Thyroid gland (tissue), 4 donors: ENCODE results near the gene GNB5. TPM values are rescaled to one million over a fixed set of nuclear protein-coding genes. Genes with fewer than 3 reads are reported as not detected.

Experiments
- DNase-seq, 2 donors: peaks; one replicate each; pipeline ENCODE4 v3.0.0-alpha.2; 2019
- H3K27ac ChIP-seq, 3 donors: fragments of 200-600 bp; sonication (generic); 1 replicate in 2 of 3; 2 replicates in 1 of 3; pipeline ENCODE4 v1.5.1; 2016 to 2019; ENCODE audit warnings: mild to moderate bottlenecking in 1 of 3, moderate library complexity in 1 of 3
- H3K27me3 ChIP-seq: fragments of 200-600 bp; sonication (generic); one replicate; pipeline ENCODE4 v1.5.1; 2019
- H3K36me3 ChIP-seq, 2 donors: fragments of 200-600 bp; sonication (generic); one replicate each; pipeline ENCODE4 v1.5.1; 2016 to 2019
- H3K4me1 ChIP-seq, 2 donors: fragments of 200-600 bp; sonication (generic); one replicate each; pipeline ENCODE4 v1.5.1; 2017 to 2019
- H3K4me3 ChIP-seq, 3 donors: fragments of 200-600 bp; sonication (generic); replicated peaks in 1 of 3; 1 replicate in 2 of 3; 2 replicates in 1 of 3; pipeline ENCODE4 v1.5.1; 2016; ENCODE audit warnings: mild to moderate bottlenecking in 1 of 3
- H3K9me3 ChIP-seq: fragments of 200-600 bp; sonication (generic); one replicate; pipeline ENCODE4 v1.5.1; 2017
- POLR2A ChIP-seq, 2 donors: fragments of 450-650 bp; IDR thresholded peaks; one replicate each; pipeline ENCODE4 v1.6.1; 2017; ENCODE audit warnings: antibody characterized with exemption in 2 of 2, mild to moderate bottlenecking in 2 of 2, moderate library complexity in 1 of 2
- WGBS, 2 donors: methylation state at CpG; one replicate each; pipeline ENCODE4 v1.1.5; 2017; 5-methylcytosine and 5-hydroxymethylcytosine counted together
- intact Hi-C: fragments of 100-400 bp; cut with DNase I; formaldehyde crosslinking; loops from one replicate; pipeline ENCODE4 v1.15.1; 2023
- total RNA-seq, 4 donors: library from RNA; depleted of rRNA; stranded (reverse); fragments of >200 nt; gene quantifications; one replicate each; pipeline ENCODE4 v1.2.3, GENCODE V29; 2016
- TF ChIP-seq, protein P1 (sequence below), 6 experiments: fragments of 200-600 bp in 3 of 6; fragments of 450-650 bp in 3 of 6; sonication (generic) in 3 of 6; IDR thresholded peaks; one replicate each; pipeline ENCODE4 v1.5.1; 2016 to 2019; ENCODE audit warnings: antibody characterized with exemption in 6 of 6, mild to moderate bottlenecking in 2 of 6, inconsistent platforms in 1 of 6, moderate library complexity in 1 of 6

Gene GNB5
- total RNA-seq, 4 donors from 2014 or later = 49.6 to 62.1 (median 54.4) TPM

DNA sequence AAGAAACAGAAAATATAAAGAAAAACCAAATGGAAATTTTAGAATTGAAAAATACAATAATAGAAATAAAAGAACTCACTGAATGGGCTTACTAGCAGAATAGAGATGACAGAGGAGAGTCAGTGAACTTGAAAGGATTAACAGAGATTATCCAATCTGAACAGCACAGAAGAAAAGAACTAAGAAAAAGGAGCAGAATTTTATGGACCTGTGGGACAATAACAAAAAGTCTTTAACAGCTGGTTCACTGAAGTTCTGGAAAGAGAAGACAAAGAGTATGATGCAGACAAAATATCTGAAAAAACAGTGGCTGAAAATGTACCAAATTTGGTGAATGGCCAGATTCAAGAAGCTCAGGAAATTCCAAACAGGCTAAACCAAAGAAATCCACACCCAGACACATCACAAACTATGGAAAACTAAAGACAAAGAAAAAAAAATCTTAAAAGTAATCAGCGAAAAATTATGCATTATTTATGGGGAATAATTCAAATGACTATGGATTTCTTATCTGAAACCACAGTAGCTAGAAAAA, 9.7 kb upstream of the GNB5 start:
- Histone ChIP-seq H3K27ac (no peak overlapping the region), H3K27me3 (no peaks in the 10 kb centered on the region), H3K4me1 (no peaks in the 10 kb centered on the region), H3K9me3 (no peaks in the 10 kb centered on the region), H3K4me3 (no peak overlapping the region), H3K36me3 (peaks cover 22 to 26% of the 10 kb centered on the region in 2 donors)
- DNase-seq = no peak
- TF ChIP-seq, protein P1, sequence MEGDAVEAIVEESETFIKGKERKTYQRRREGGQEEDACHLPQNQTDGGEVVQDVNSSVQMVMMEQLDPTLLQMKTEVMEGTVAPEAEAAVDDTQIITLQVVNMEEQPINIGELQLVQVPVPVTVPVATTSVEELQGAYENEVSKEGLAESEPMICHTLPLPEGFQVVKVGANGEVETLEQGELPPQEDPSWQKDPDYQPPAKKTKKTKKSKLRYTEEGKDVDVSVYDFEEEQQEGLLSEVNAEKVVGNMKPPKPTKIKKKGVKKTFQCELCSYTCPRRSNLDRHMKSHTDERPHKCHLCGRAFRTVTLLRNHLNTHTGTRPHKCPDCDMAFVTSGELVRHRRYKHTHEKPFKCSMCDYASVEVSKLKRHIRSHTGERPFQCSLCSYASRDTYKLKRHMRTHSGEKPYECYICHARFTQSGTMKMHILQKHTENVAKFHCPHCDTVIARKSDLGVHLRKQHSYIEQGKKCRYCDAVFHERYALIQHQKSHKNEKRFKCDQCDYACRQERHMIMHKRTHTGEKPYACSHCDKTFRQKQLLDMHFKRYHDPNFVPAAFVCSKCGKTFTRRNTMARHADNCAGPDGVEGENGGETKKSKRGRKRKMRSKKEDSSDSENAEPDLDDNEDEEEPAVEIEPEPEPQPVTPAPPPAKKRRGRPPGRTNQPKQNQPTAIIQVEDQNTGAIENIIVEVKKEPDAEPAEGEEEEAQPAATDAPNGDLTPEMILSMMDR (IDR thresholded peaks at IDR 0.05) = no peak
- no peak for TF ChIP-seq POLR2A (IDR thresholded peaks at IDR 0.05)
- intact Hi-C loops = no loop called here
- 83 to 86% methylated on average over 1 of the region's 1 CpG for WGBS, 2 donors

DNA sequence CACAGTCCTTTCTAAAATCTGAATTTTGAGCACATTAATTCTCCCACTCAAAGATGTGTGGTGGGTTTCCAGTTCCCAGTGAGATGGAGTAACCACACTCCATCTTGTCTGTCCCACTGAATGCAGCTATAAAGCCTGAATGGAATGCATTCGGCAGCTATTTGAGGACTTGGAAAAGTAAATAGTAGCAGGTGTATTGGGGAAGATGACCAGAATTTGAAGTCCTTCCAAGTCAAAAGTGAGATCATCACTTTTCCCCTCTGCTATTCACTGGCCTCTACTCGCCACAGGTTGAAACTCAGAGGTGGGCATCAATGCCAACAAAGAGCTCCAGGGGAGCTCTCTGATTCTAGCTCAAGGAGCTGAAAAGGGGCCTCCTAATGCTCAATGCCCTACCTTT, 8.1 kb upstream of the GNB5 start:
- whole genome bisulfite sequencing, 2 donors = 93 to 95% methylated on average over 2 of the region's 2 CpGs
- Histone ChIP-seq H3K27me3 (no peaks in the 10 kb centered on the region), H3K4me1 (no peaks in the 10 kb centered on the region), H3K36me3 (peaks cover 14 to 15% of the 10 kb centered on the region in 2 donors), H3K4me3 (no peak overlapping the region), H3K27ac (no peak overlapping the region), H3K9me3 (no peaks in the 10 kb centered on the region)
- intact Hi-C loops = no loop called here
- no peak for DNase-seq
- no peak for TF ChIP-seq POLR2A (IDR thresholded peaks at IDR 0.05)
- TF ChIP-seq, protein P1 (IDR thresholded peaks at IDR 0.05) = no peak

DNA sequence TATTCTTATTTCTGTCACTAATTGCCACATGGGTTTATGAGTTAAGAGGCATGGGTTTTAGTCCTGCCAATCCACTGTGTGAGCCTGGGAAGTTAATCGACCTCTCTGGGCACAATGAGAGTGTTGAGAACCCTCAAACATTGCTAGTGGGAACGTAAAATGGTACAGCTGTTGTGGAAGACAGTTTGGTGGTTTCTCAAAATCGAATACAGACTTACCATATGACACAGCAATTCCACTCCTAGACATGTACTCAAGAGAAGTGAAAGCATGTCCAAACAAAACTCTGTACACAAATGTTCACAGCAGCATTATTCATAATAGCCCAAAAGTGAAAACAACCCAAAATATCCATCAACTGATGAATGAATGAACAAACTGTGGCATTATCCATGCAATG, 5.7 kb upstream of the GNB5 start:
- 80 to 91% methylated on average over 3 of the region's 3 CpGs for WGBS, 2 donors
- no peak overlapping the region for H3K27ac ChIP-seq
- H3K36me3 ChIP-seq = peaks cover 6 to 8% of the 10 kb centered on the region in 2 donors
- no peak overlapping the region for H3K4me3 ChIP-seq
- no peaks in the 10 kb centered on the region for H3K9me3 ChIP-seq
- intact Hi-C loops = no loop called here
- no peak for DNase-seq
- TF ChIP-seq POLR2A (IDR thresholded peaks at IDR 0.05) = no peak
- TF ChIP-seq, protein P1 (IDR thresholded peaks at IDR 0.05) = no peak
- no peaks in the 10 kb centered on the region for H3K4me1 ChIP-seq
- H3K27me3 ChIP-seq = no peaks in the 10 kb centered on the region

DNA sequence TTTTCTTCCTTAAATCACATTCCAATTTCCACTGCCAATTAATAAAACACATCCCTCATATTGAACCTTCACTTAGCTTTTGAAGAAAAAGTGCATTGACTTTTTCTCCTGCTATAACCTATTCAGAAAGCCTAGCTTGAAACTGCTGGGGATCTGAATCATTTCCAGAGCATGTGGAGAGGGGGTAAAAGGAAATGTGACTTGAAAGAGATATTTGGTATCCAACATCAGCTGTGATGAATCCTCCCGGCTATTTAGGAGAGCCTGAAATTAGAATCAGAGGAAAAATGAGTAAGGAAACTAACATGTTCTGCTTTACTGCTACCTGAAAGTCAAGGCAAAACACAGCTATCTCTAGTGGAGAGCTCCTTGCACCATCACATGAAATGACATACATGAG, 2.6 kb upstream of the GNB5 start:
- Histone ChIP-seq H3K36me3 (peaks cover 6 to 8% of the 10 kb centered on the region in 2 donors), H3K4me1 (no peaks in the 10 kb centered on the region), H3K4me3 (no peak overlapping the region), H3K27me3 (no peaks in the 10 kb centered on the region), H3K27ac (no peak overlapping the region), H3K9me3 (no peaks in the 10 kb centered on the region)
- WGBS, 2 donors = 85 to 92% methylated on average over 1 of the region's 1 CpG
- no peak for TF ChIP-seq POLR2A (IDR thresholded peaks at IDR 0.05)
- TF ChIP-seq, protein P1 (IDR thresholded peaks at IDR 0.05) = no peak
- DNase-seq = no peak
- intact Hi-C loops = no loop called here

DNA sequence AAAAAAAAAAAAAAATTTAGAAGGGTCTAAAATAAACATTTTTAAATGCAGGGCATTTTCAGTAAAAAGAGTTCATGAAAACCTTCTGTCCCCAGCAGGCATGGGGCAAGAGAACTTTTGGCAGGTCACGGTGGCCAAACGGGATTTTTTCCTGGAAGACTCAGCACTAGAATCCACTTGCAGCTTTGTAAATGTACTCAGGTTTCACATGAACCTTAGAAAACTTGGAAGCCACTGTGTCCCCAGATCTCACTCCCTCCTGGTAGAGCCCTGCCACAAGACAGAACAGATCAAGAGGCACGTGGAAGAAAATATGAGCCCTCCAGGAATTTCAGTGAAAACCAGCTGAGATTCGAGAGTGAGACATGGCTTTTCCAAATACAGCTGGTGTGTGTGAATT, 2.1 kb upstream of the GNB5 start:
- Histone ChIP-seq H3K27ac (no peak overlapping the region), H3K36me3 (peaks cover 6 to 8% of the 10 kb centered on the region in 2 donors), H3K4me3 (no peak overlapping the region), H3K4me1 (no peaks in the 10 kb centered on the region), H3K27me3 (no peaks in the 10 kb centered on the region), H3K9me3 (no peaks in the 10 kb centered on the region)
- no peak for DNase-seq
- 83 to 89% methylated on average over 4 of the region's 4 CpGs for WGBS, 2 donors
- no peak for TF ChIP-seq POLR2A (IDR thresholded peaks at IDR 0.05)
- TF ChIP-seq, protein P1 (IDR thresholded peaks at IDR 0.05) = no peak
- intact Hi-C loops = no loop called here
